NT2/D1 (cell line): ENCODE results near the gene ZNF581.

Source experiments
- YY1 ChIP-seq: IDR thresholded peaks from 2 replicates; pipeline ENCODE4 v1.6.1; 2011; ENCODE audit not compliant: insufficient read length, insufficient read depth
- ZNF274 ChIP-seq: IDR thresholded peaks from 2 replicates; pipeline ENCODE4 v1.6.1; 2011; ENCODE audit warnings: mild to moderate bottlenecking, low read depth, low read length

DNA sequence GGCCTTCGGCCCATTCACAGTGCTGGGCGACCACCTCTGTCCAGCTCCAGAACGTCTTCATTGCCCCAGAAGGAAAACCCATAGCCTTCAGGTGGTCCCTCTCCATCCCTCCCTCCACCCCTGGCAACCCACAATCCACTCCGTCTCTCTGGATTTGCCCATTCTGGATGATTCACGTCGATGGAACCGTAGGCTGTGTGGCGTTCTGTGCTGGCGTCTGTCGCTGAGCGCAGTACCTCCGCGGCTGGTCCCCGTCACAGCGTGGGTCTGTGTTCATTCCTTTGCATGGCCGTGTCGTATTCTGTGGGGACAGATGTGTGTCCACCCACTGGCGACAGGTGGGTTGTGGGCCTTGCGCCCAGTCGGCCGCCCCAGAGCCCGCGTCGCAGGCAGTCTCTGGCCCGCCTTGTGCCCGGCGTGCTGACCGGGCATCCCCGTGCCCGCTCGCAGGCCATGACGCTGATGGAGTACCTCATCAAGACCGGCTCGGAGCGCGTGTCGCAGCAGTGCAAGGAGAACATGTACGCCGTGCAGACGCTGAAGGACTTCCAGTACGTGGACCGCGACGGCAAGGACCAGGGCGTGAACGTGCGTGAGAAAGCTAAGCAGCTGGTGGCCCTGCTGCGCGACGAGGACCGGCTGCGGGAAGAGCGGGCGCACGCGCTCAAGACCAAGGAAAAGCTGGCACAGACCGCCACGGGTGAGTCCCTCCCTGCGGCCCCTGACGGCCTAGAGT lies 41.7 kb downstream of the ZNF581 start:
- TF ChIP-seq YY1 (no peak), ZNF274 (no peak)
